Gastrocnemius medialis (tissue), 4 donors: ENCODE results near the gene CRTC2. TPM values are rescaled to one million over a fixed set of nuclear protein-coding genes. Genes with fewer than 3 reads are reported as not detected.

Source experiments
- ATAC-seq, 2 donors: fragments of 150-250 bp; one replicate each; pipeline ENCODE4 v1.9.1; 2016
- DNase-seq, 2 donors: peaks; one replicate each; pipeline ENCODE4 v3.0.0-alpha.2; 2019
- H3K27ac ChIP-seq, 4 donors: fragments of 200-600 bp; sonication (generic); 1 replicate in 1 of 4; 2 replicates in 3 of 4; pipeline ENCODE4 v1.5.1; 2016 to 2018; ENCODE audit warnings: mild to moderate bottlenecking in 2 of 4, moderate library complexity in 1 of 4
- H3K27me3 ChIP-seq, 3 donors: fragments of 200-600 bp; sonication (generic) in 2 of 3; 1 replicate in 1 of 3; 2 replicates in 2 of 3; pipeline versions ENCODE4 v1.5.1 to v1.6.0; 2016 to 2019; ENCODE audit warnings: mild to moderate bottlenecking in 1 of 3, moderate library complexity in 1 of 3
- H3K36me3 ChIP-seq, 2 donors: fragments of 200-600 bp; sonication (generic) in 1 of 2; one replicate each; pipeline ENCODE4 v1.5.1; 2017 to 2018
- H3K4me1 ChIP-seq, 2 donors: fragments of 200-600 bp; sonication (generic) in 1 of 2; one replicate each; pipeline ENCODE4 v1.5.1; 2016 to 2017; ENCODE audit warnings: mild to moderate bottlenecking in 2 of 2
- H3K4me3 ChIP-seq, 4 donors: fragments of 200-600 bp; sonication (generic) in 3 of 4; 1 replicate in 1 of 4; 2 replicates in 3 of 4; pipeline ENCODE4 v1.5.1; 2016 to 2019; ENCODE audit warnings: mild to moderate bottlenecking in 2 of 4
- H3K9me3 ChIP-seq, 3 donors: fragments of 200-600 bp; sonication (generic) in 2 of 3; 1 replicate in 1 of 3; 2 replicates in 2 of 3; pipeline ENCODE4 v1.5.1; 2016 to 2019
- POLR2A ChIP-seq, 2 donors: fragments of 450-650 bp; IDR thresholded peaks; one replicate each; pipeline ENCODE4 v1.6.1; 2017; ENCODE audit warnings: antibody characterized with exemption in 2 of 2, mild to moderate bottlenecking in 2 of 2, moderate library complexity in 2 of 2
- in situ Hi-C, 4 donors: fragments of 200-750 bp; cut with MboI; loops; one replicate each; pipeline versions ENCODE4 v1.15.0 to v1.8.0; 2017; ENCODE audit warnings: low sequenced_read_pairs in 4 of 4
- intact Hi-C: fragments of 100-400 bp; cut with DNase I; formaldehyde crosslinking; loops from one replicate; pipeline ENCODE4 v1.15.1; 2023; ENCODE audit warnings: low total_unique reads
- total RNA-seq, 4 donors: library from RNA; depleted of rRNA; stranded (reverse); fragments of >200 nt; gene quantifications; one replicate each; pipeline versions ENCODE4 v1.1.0 to v1.2.3, GENCODE V29; 2016
- TF ChIP-seq, protein P1 (sequence below), 5 experiments: fragments of 450-650 bp in 3 of 5; fragments of 200-600 bp in 2 of 5; sonication (generic) in 2 of 5; IDR thresholded peaks in 4 of 5; conservative IDR thresholded peaks in 1 of 5; 1 replicate in 4 of 5; 2 replicates in 1 of 5; pipeline ENCODE4 v1.5.1; 2016 to 2019; ENCODE audit warnings: antibody characterized with exemption in 5 of 5, mild to moderate bottlenecking in 3 of 5, moderate library complexity in 3 of 5

Gene CRTC2
- total RNA-seq, 4 donors from 2014 or later = 17.4 to 27.1 (median 23.3) TPM

DNA sequence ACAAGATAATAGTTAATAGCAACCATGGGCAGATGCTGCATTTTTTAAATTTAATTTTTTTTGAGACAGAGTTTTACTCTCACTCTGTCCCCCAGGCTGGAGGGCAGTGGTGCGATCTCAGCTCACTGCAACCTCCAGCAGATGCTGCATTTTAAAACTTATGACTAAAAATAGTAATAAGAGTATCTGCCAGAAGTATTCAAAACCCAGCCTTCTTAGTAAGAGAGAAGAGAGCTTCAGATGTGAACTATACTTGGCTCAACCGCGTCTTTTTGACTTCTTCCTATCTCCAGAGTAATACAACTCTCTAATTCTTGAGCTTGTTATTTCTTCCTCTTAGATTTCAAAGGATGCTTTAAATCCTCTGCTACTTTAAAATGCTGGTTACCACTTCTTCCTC, 36.8 kb upstream of the CRTC2 start:
- Histone ChIP-seq H3K4me3 (no peak overlapping the region), H3K27ac (no peak overlapping the region), H3K4me1 (peaks cover 17 to 26% of the 10 kb centered on the region in 2 donors), H3K36me3 (peaks cover 0 to 33% of the 10 kb centered on the region in 2 donors), H3K27me3 (no peaks in the 10 kb centered on the region), H3K9me3 (no peaks in the 10 kb centered on the region)
- TF ChIP-seq, protein P1, sequence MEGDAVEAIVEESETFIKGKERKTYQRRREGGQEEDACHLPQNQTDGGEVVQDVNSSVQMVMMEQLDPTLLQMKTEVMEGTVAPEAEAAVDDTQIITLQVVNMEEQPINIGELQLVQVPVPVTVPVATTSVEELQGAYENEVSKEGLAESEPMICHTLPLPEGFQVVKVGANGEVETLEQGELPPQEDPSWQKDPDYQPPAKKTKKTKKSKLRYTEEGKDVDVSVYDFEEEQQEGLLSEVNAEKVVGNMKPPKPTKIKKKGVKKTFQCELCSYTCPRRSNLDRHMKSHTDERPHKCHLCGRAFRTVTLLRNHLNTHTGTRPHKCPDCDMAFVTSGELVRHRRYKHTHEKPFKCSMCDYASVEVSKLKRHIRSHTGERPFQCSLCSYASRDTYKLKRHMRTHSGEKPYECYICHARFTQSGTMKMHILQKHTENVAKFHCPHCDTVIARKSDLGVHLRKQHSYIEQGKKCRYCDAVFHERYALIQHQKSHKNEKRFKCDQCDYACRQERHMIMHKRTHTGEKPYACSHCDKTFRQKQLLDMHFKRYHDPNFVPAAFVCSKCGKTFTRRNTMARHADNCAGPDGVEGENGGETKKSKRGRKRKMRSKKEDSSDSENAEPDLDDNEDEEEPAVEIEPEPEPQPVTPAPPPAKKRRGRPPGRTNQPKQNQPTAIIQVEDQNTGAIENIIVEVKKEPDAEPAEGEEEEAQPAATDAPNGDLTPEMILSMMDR (IDR thresholded peaks at IDR 0.05 in 4 of 5, conservative IDR thresholded peaks at IDR 0.05 in 1 of 5) = no peak
- TF ChIP-seq POLR2A (IDR thresholded peaks at IDR 0.05) = no peak
- no peak for DNase-seq
- in situ Hi-C loops = loop anchor here (10.0 to 25.0 kb wide), 5 partner anchors 280 to 483 kb away; partner anchors contain the start of genes ILF2 (in 2 of the 4), SNAPIN (in 2 of the 4), HAX1 (in 1 of the 4) and NPR1 (in 1 of the 4)
- ATAC-seq = no peak
- intact Hi-C loops = loop anchor here (10.0 kb wide), 1 partner anchor 190 kb away; no protein-coding TSS in a partner anchor

DNA sequence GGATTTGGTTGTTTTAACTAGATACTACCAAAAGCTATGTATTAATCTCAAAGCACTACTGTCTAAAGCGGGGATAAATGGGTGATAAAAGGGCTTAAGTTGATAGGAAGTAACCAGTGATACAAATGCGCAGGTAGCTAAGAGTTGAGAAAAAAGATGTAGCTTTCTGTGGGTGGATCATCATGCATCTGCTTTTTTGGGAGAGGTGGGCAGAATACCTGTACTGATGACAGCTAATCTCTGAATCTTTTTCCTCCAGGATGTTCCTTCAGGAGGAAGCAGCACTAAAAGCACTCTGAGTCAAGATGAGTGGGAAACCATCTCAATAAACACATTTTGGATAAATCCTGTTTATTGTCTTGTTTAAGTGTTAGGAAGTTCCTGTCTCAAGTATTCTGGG, 33.4 kb upstream of the CRTC2 start:
- intact Hi-C loops = loop anchor here (2.0 to 10.0 kb wide), 3 partner anchors 193 to 321 kb away; partner anchors contain the start of genes HAX1 and ILF2

DNA sequence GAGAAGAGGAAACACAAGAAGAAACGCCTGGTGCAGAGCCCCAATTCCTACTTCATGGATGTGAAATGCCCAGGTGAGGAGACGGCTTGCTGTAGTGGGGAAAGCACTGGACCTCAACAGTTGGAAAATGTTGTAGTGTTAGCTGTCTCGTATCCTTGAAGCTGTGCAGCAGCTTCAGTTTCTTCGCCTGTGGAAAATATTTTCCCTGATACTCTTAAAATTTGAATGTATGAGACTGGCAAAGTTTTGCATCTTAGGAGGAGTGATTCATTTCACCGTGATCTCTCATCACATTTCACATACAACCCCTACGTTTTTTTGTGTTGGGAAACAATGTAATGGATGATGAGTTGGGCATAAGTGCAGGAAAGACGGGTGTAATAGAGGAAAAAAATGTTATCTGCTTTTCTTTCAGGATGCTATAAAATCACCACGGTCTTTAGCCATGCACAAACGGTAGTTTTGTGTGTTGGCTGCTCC, 32.8 kb upstream of the CRTC2 start:
- peaks cover 0 to 33% of the 10 kb centered on the region in 2 donors for H3K36me3 ChIP-seq
- ATAC-seq (no peak), DNase-seq (no peak)
- no peaks in the 10 kb centered on the region for H3K9me3 ChIP-seq
- H3K27ac ChIP-seq = peak overlapping the region; percentile 92 to 97 (median 94)
- no peaks in the 10 kb centered on the region for H3K27me3 ChIP-seq
- intact Hi-C loops (loop anchor here (2.0 to 10.0 kb wide), 3 partner anchors 194 to 320 kb away; partner anchors contain the start of genes HAX1 and ILF2), in situ Hi-C loops (loop anchor here (10.0 to 25.0 kb wide), 5 partner anchors 284 to 479 kb away; partner anchors contain the start of genes ILF2 (in 2 of the 4), SNAPIN (in 2 of the 4), HAX1 (in 1 of the 4) and NPR1 (in 1 of the 4))
- TF ChIP-seq, protein P1 (IDR thresholded peaks at IDR 0.05 in 4 of 5, conservative IDR thresholded peaks at IDR 0.05 in 1 of 5) = no peak
- TF ChIP-seq POLR2A (IDR thresholded peaks at IDR 0.05) = no peak
- peaks cover 24 to 26% of the 10 kb centered on the region in 2 donors for H3K4me1 ChIP-seq
- H3K4me3 ChIP-seq = peak overlapping the region; percentile 80 to 98 (median 90)

More for the DNA sequence above, 33.4 kb upstream of the CRTC2 start:
- H3K9me3 ChIP-seq = no peaks in the 10 kb centered on the region
- no peaks in the 10 kb centered on the region for H3K27me3 ChIP-seq
- in situ Hi-C loops = loop anchor here (10.0 to 25.0 kb wide), 5 partner anchors 283 to 480 kb away; partner anchors contain the start of genes ILF2 (in 2 of the 4), SNAPIN (in 2 of the 4), HAX1 (in 1 of the 4) and NPR1 (in 1 of the 4)
- peak overlapping the region; percentile 80 to 98 (median 90) for H3K4me3 ChIP-seq
- peak overlapping the region; percentile 92 to 97 (median 94) for H3K27ac ChIP-seq
- peaks cover 0 to 33% of the 10 kb centered on the region in 2 donors for H3K36me3 ChIP-seq
- H3K4me1 ChIP-seq = peaks cover 18 to 26% of the 10 kb centered on the region in 2 donors
- ATAC-seq (no peak), DNase-seq (no peak)
- TF ChIP-seq POLR2A (IDR thresholded peaks at IDR 0.05) = no peak
- TF ChIP-seq, protein P1 (IDR thresholded peaks at IDR 0.05 in 4 of 5, conservative IDR thresholded peaks at IDR 0.05 in 1 of 5) = no peak

DNA sequence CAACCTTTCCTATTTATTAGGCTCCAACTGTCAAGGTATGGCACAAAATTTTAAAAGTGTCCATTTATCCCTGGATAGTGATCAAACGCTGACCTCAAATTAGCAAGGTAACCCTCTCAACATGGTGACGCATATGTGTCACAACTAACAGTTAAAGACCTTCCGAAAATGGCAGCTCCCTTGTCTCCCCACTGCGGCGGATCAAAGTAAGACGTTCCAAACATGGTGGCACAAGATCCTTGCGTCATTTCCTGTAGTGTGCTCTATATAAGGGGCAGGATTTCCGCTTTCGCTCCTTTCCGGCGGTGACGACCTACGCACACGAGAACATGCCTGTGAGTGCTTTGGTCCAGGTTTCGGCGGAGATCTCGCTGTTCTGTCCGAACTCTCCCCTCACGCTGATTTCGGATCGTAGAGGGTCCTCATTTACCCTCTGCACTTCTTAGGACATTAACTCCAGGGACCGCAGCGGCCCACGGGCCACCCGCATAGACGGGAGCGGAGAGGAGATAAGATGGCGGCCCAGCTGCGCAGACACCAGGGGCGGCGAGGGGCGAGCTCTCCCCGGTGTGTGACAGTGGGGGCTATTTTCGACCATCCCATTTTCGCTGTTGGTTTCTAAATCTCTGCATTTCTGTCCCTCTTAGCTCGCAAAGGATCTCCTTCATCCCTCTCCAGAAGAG, 32.2 kb upstream of the CRTC2 start, which contains the start of gene RPS27:
TSS of gene RPS27 (plus strand) at position 295 of the 683 bp plus-strand sequence. CDS start at position 330, 35 bp downstream.
- Histone ChIP-seq H3K36me3 (peaks cover 0 to 33% of the 10 kb centered on the region in 2 donors), H3K9me3 (no peaks in the 10 kb centered on the region), H3K27me3 (no peaks in the 10 kb centered on the region), H3K27ac (peak within 1 kb of the TSS; percentile 92 to 97 (median 94)), H3K4me1 (peaks cover 24 to 26% of the 10 kb centered on the region in 2 donors), H3K4me3 (peak within 1 kb of the TSS; percentile 80 to 98 (median 90))
- in situ Hi-C loops (loop anchor here (10.0 to 25.0 kb wide), 5 partner anchors 284 to 478 kb away; partner anchors contain the start of genes ILF2 (in 2 of the 4), SNAPIN (in 2 of the 4), HAX1 (in 1 of the 4) and NPR1 (in 1 of the 4)), intact Hi-C loops (loop anchor here (2.0 to 10.0 kb wide), 3 partner anchors 194 to 320 kb away; partner anchors contain the start of genes HAX1 and ILF2)
- peak; percentile 92 to 95 for DNase-seq
- ATAC-seq = peak; percentile 92 to 95
- TF ChIP-seq, protein P1 (IDR thresholded peaks at IDR 0.05 in 4 of 5, conservative IDR thresholded peaks at IDR 0.05 in 1 of 5) = no peak
- TF ChIP-seq POLR2A (IDR thresholded peaks at IDR 0.05) = peak; percentile 99
